HepG2 (cell line): Measurements from ENCODE around the gene ZNF79. TPM values are rescaled to one million over a fixed set of nuclear protein-coding genes. Genes with fewer than 3 reads are reported as not detected.

Experiments used
- ATAC-seq: fragments of 200-7000 bp; cut with Tn5 transposase; 3 replicates; pipeline ENCODE4 v1.9.1; 2020; ENCODE audit warnings: mild to moderate bottlenecking, moderate library complexity
- BruUV-seq: library from RNA; stranded (reverse); fragments of 400-500 nt; replicated peaks from 2 replicates; lab custom pipeline; 2021; lab: Mats Ljungman, UMichigan
- CTCF ChIA-PET: fragments of 300-600 bp; formaldehyde crosslinking; extraction: SDS; loops from one replicate; lab custom pipeline; 2021; ENCODE audit warnings: low total read pairs, inconsistent platforms, low intra/inter-chr PET ratio; lab: Yijun Ruan, JAX
- POLR2A ChIA-PET: fragments of 350-600 bp; sonication (Branson Sonifier 250); formaldehyde crosslinking; loops from one replicate; lab custom pipeline; 2020; ENCODE audit warnings: antibody characterized with exemption, inconsistent platforms; lab: Yijun Ruan, JAX
- DNase-seq: peaks from one replicate; pipeline ENCODE4 v3.0.0-alpha.2; 2015; ENCODE audit warnings: low spot score
- FAIRE-seq: peaks from 3 replicates; lab custom pipeline; 2011; peaks lifted over from hg19 to GRCh38; lab: Jason Lieb, UNC
- H2AFZ ChIP-seq: one replicate; pipeline ENCODE4 v1.6.1; 2011; ENCODE audit warnings: low read length, inconsistent platforms
- H3K27ac ChIP-seq: fragments of 300-600 bp; 3 replicates; pipeline ENCODE4 v1.8.0; 2011; ENCODE audit warnings: mixed run types, mild to moderate bottlenecking, mixed read lengths, low read length, inconsistent platforms; ENCODE audit not compliant: insufficient read depth; ENCODE audit errors: extremely low read length
- H3K27me3 ChIP-seq, 2 experiments: fragments of 200-600 bp in 1 of 2; 2 replicates in 1 of 2; 3 replicates in 1 of 2; pipeline versions ENCODE4 v1.6.0 to v1.8.0; 2011; ENCODE audit warnings: low read length in 2 of 2, mild to moderate bottlenecking in 2 of 2, moderate library complexity in 2 of 2, inconsistent platforms in 1 of 2; ENCODE audit not compliant: insufficient read depth in 2 of 2, control insufficient read depth in 1 of 2
- H3K36me3 ChIP-seq, 2 experiments: fragments of 200-600 bp in 1 of 2; replicated peaks in 1 of 2; 2 replicates in 1 of 2; 3 replicates in 1 of 2; pipeline versions ENCODE4 v1.5.1 to v1.8.0; 2011; ENCODE audit warnings: low read length in 2 of 2, inconsistent platforms in 1 of 2; ENCODE audit not compliant: insufficient read depth in 2 of 2, control insufficient read depth in 1 of 2
- H3K4me1 ChIP-seq: 2 replicates; pipeline ENCODE4 v1.5.1; 2012; ENCODE audit warnings: low read length, inconsistent platforms; ENCODE audit not compliant: insufficient read depth
- H3K4me2 ChIP-seq: 2 replicates; pipeline ENCODE4 v1.6.0; 2011; ENCODE audit warnings: low read depth, low read length, inconsistent platforms
- H3K4me3 ChIP-seq, 3 experiments: fragments of 200-600 bp in 1 of 3; sonication (generic), shearing (Covaris generic) in 1 of 3; replicated peaks in 1 of 3; 2 replicates each; pipeline ENCODE4 v1.5.1; 2011 to 2016; ENCODE audit warnings: low read length in 3 of 3, inconsistent platforms in 2 of 3, low read depth in 2 of 3, mild to moderate bottlenecking in 2 of 3, control low read depth in 1 of 3, mixed read lengths in 1 of 3; ENCODE audit not compliant: insufficient read depth in 1 of 3
- H3K79me2 ChIP-seq: one replicate; pipeline ENCODE4 v1.6.1; 2011; ENCODE audit warnings: low read length, inconsistent platforms; ENCODE audit not compliant: insufficient read depth
- H3K9ac ChIP-seq: 2 replicates; pipeline ENCODE4 v1.6.0; 2011; ENCODE audit warnings: mild to moderate bottlenecking, low read depth, low read length, inconsistent platforms; ENCODE audit not compliant: insufficient read depth
- H3K9me3 ChIP-seq: 2 replicates; pipeline ENCODE4 v1.5.1; 2012; ENCODE audit warnings: mild to moderate bottlenecking, low read length
- H4K20me1 ChIP-seq: 2 replicates; pipeline ENCODE4 v1.6.0; 2011; ENCODE audit warnings: inconsistent platforms, mild to moderate bottlenecking, low read length, moderate library complexity; ENCODE audit not compliant: insufficient read depth
- AHR ChIP-seq: IDR thresholded peaks from 2 replicates; pipeline ENCODE4 v1.6.1; 2018; ENCODE audit warnings: missing genetic modification reagents, missing compliant biosample characterization
- MAF1 ChIP-seq: sonication (generic); formaldehyde crosslinking; IDR thresholded peaks from 2 replicates; pipeline ENCODE4 v1.5.0; 2020; ENCODE audit warnings: missing genetic modification reagents, borderline replicate concordance
- PHF5A ChIP-seq: IDR thresholded peaks from one replicate; pipeline ENCODE4 v1.6.1; 2018; ENCODE audit warnings: low read depth, missing genetic modification reagents; ENCODE audit not compliant: unreplicated experiment
- RORA ChIP-seq: sonication (generic); formaldehyde crosslinking; IDR thresholded peaks from 2 replicates; pipeline ENCODE4 v1.5.0; 2020; ENCODE audit warnings: mild to moderate bottlenecking, missing genetic modification reagents, moderate library complexity
- SRF ChIP-seq: IDR thresholded peaks from 2 replicates; pipeline ENCODE4 v1.6.1; 2011; ENCODE audit warnings: mild to moderate bottlenecking, low read depth, low read length, moderate library complexity
- TBP ChIP-seq: sonication (generic); formaldehyde crosslinking; IDR thresholded peaks from 2 replicates; pipeline ENCODE4 v1.5.0; 2020; ENCODE audit warnings: missing genetic modification reagents
- ZBTB38 ChIP-seq: sonication (generic); formaldehyde crosslinking; IDR thresholded peaks from 2 replicates; pipeline ENCODE4 v1.5.1; 2020; ENCODE audit warnings: mild to moderate bottlenecking, missing genetic modification reagents
- ZFX ChIP-seq: sonication (generic); formaldehyde crosslinking; IDR thresholded peaks from 2 replicates; pipeline ENCODE4 v1.4.0; 2020; ENCODE audit warnings: mild to moderate bottlenecking, low read depth, missing genetic modification reagents, moderate library complexity
- ZFY ChIP-seq: sonication (generic); formaldehyde crosslinking; IDR thresholded peaks from 2 replicates; pipeline ENCODE4 v1.4.0; 2020; ENCODE audit warnings: missing genetic modification reagents
- ZNF564 ChIP-seq: sonication (generic); formaldehyde crosslinking; IDR thresholded peaks from 2 replicates; pipeline ENCODE4 v1.8.1; 2023; ENCODE audit warnings: mild to moderate bottlenecking, missing genetic modification reagents
- ZNF7 ChIP-seq: IDR thresholded peaks from 2 replicates; pipeline ENCODE4 v1.6.1; 2016; ENCODE audit warnings: missing biosample characterization, missing genetic modification reagents
- ZNF773 ChIP-seq: sonication (generic); formaldehyde crosslinking; IDR thresholded peaks from 2 replicates; pipeline ENCODE4 v1.4.0; 2020; ENCODE audit warnings: missing genetic modification reagents, borderline replicate concordance
- ZSCAN30 ChIP-seq: sonication (generic); formaldehyde crosslinking; IDR thresholded peaks from 2 replicates; pipeline ENCODE4 v1.5.0; 2020; ENCODE audit warnings: mild to moderate bottlenecking, missing genetic modification reagents
- WGBS: methylation state at CpG from one replicate; pipeline ENCODE4 v1.1.6; 2017; ENCODE audit warnings: low lambda C conversion rate; 5-methylcytosine and 5-hydroxymethylcytosine counted together
- in situ Hi-C: cut with HindIII; loops from 2 replicates; pipeline ENCODE4 v1.10.0; 2017; ENCODE audit warnings: low pct_unique_long_range_greater_than_20kb; ENCODE audit not compliant: extremely low pct_ligation_motif_present
- intact Hi-C: fragments of 100-400 bp; cut with micrococcal nuclease; formaldehyde crosslinking; loops from one replicate; pipeline ENCODE4 v1.10.0; 2022; ENCODE audit not compliant: unreplicated experiment
- polyA plus RNA-seq, 8 experiments: library from polyadenylated mRNA; depleted of rRNA in 3 of 8; stranded (reverse) in 7 of 8; unstranded in 1 of 8; fragments of >200 nt; fragmentation: Illumina TruSeq in 4 of 8; extraction: Trizol in 4 of 8; gene quantifications; 2 replicates each; pipeline versions ENCODE4 v1.2.1 to v1.2.3, GENCODE V29; 2011 to 2016; ENCODE audit warnings: low read depth in 4 of 8, missing spikeins in 1 of 8, mixed read lengths in 1 of 8; ENCODE audit not compliant: insufficient read depth in 1 of 8
- total RNA-seq, 5 experiments: library from RNA; depleted of rRNA; stranded (reverse); fragments of >200 nt; fragmentation: Illumina TruSeq; extraction: Trizol; gene quantifications; 2 replicates each; pipeline ENCODE4 v1.2.3, GENCODE V29; 2016; ENCODE audit warnings: low read depth in 1 of 5
- TF ChIP-seq, protein P1 (sequence below): IDR thresholded peaks from 2 replicates; pipeline ENCODE4 v1.6.1; 2016; ENCODE audit warnings: low read depth, control low read depth
- TF ChIP-seq, protein P2 (sequence below): sonication (generic); formaldehyde crosslinking; IDR thresholded peaks from 2 replicates; pipeline ENCODE4 v1.5.1; 2020; ENCODE audit warnings: mild to moderate bottlenecking, moderate library complexity, missing genetic modification reagents

ZNF79 gene
- total and polyA plus RNA-seq, 2 of the 13 experiments (the other 11 are each of a cell fraction or from before 2014, with no cell fraction given): 3.7 to 8.1 TPM

DNA sequence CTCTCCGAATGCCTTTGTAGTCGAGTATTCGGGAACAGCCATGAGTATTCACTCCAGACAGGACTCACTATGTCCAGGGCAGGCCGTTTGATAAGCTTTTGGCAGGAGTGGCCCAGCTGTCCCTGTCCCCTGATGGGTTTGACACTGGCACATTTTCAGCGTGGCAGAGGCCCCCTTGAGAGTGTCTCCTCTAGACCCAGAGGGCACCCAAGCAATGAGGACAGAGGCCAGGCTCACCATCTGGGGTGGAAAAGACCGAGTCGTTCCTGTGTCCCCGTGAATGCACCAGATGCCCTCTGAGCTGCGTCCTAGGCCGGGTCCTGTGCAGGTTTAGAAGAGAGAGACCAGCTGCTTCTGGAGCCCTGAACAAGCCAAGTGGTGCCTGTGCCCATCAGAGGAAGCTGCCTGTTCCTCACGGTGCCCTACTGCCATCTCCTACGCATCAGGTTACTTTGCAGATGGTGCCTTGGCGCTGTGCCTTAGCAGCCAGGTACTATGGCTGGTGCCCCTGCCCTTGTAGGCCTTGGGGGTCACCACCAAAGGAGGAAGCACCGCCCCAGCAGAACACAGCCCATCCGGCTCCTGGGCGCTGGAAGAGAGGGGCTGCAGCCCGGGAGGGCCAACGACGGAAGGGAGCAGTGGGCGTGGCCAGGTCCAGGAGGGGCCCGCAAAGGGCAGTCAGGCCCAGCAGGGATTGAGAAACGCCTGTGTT, 69.6 kb downstream of the ZNF79 start:
- Histone ChIP-seq H3K9ac (no peak overlapping the region), H3K4me1 (no peaks in the 10 kb centered on the region), H3K79me2 (no peaks in the 10 kb centered on the region), H3K4me2 (no peak overlapping the region), H3K27ac (no peak overlapping the region), H3K9me3 (no peaks in the 10 kb centered on the region), H3K27me3 (no peaks in the 10 kb centered on the region), H3K4me3 (no peak overlapping the region), H4K20me1 (no peaks in the 10 kb centered on the region), H3K36me3 (peaks cover 9 to 37% of the 10 kb centered on the region in 2 experiments), H2AFZ (no peak overlapping the region)
- no peak for FAIRE-seq
- ATAC-seq: no peak
- intact Hi-C loops: no loop called here
- no peak for DNase-seq
- CTCF ChIA-PET: no interaction called here
- 91% methylated on average over 4 of the region's 22 CpGs for WGBS
- BruUV-seq: no TSS peak
- in situ Hi-C loops: no loop called here
- TF ChIP-seq ZNF773 (CRISPR knock-in tag): no peak
- POLR2A ChIA-PET: no interaction called here

DNA sequence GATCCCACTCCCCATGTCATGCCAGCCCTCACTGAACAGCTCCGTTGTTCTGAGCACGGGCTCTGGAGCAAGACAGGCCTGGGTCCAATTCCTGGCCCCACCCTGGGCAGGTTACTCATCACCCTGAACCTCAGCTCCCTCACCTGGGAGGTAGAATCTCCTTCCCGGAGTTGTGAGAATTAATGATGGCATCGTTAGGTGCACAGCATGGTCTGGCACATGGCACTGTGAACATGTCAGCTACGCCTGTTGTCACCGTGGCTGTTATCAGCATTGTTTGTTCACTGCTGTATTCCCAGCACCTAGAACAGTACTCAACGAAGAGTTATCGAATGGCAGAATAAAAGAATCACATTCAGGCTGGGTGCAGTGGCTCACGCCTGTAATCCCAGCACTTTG, 70.1 kb downstream of the ZNF79 start:
- Histone ChIP-seq H3K36me3 (peaks cover 9 to 36% of the 10 kb centered on the region in 2 experiments), H3K9me3 (no peaks in the 10 kb centered on the region), H3K27ac (no peak overlapping the region), H3K4me1 (no peaks in the 10 kb centered on the region), H3K9ac (no peak overlapping the region), H3K27me3 (no peaks in the 10 kb centered on the region), H3K4me2 (no peak overlapping the region), H4K20me1 (no peaks in the 10 kb centered on the region), H3K79me2 (no peaks in the 10 kb centered on the region), H3K4me3 (no peak overlapping the region), H2AFZ (no peak overlapping the region)
- TF ChIP-seq TBP (CRISPR knock-in tag) (no peak), MAF1 (CRISPR knock-in tag) (no peak), ZFY (CRISPR knock-in tag) (no peak), RORA (CRISPR knock-in tag) (no peak), ZFX (CRISPR knock-in tag) (no peak), ZNF564 (CRISPR knock-in tag) (no peak), PHF5A (no peak), ZBTB38 (CRISPR knock-in tag) (no peak), ZNF7 (CRISPR knock-in tag) (no peak), SRF (no peak), ZSCAN30 (CRISPR knock-in tag) (no peak), AHR (no peak)
- TF ChIP-seq, protein P1, sequence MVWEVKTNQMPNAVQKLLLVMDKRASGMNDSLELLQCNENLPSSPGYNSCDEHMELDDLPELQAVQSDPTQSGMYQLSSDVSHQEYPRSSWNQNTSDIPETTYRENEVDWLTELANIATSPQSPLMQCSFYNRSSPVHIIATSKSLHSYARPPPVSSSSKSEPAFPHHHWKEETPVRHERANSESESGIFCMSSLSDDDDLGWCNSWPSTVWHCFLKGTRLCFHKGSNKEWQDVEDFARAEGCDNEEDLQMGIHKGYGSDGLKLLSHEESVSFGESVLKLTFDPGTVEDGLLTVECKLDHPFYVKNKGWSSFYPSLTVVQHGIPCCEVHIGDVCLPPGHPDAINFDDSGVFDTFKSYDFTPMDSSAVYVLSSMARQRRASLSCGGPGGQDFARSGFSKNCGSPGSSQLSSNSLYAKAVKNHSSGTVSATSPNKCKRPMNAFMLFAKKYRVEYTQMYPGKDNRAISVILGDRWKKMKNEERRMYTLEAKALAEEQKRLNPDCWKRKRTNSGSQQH (CRISPR knock-in tag): no peak
- TF ChIP-seq, protein P2, sequence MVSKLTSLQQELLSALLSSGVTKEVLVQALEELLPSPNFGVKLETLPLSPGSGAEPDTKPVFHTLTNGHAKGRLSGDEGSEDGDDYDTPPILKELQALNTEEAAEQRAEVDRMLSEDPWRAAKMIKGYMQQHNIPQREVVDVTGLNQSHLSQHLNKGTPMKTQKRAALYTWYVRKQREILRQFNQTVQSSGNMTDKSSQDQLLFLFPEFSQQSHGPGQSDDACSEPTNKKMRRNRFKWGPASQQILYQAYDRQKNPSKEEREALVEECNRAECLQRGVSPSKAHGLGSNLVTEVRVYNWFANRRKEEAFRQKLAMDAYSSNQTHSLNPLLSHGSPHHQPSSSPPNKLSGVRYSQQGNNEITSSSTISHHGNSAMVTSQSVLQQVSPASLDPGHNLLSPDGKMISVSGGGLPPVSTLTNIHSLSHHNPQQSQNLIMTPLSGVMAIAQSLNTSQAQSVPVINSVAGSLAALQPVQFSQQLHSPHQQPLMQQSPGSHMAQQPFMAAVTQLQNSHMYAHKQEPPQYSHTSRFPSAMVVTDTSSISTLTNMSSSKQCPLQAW: no peak
- no TSS peak for BruUV-seq
- 91% methylated on average over 7 of the region's 9 CpGs for WGBS
- in situ Hi-C loops (no loop called here), intact Hi-C loops (no loop called here)
- no peak for ATAC-seq
- DNase-seq: no peak
- ChIA-PET POLR2A (no interaction called here), CTCF (no interaction called here)
- FAIRE-seq: no peak
